Lung microvascular endothelial cell (primary cell): ENCODE measurements around the gene MEGF10. TPM values are rescaled to one million over a fixed set of nuclear protein-coding genes. Genes with fewer than 3 reads are reported as not detected.
"Not testable (repeated sequence)": the region's sequence is repeated elsewhere in the genome, so short reads cannot be mapped to it uniquely, and the experiment has no call there.

ENCODE experiments used
- DNase-seq, 2 donors: peaks; one replicate each; pipeline versions ENCODE4 v3.0.0 to v3.0.0-alpha.2; 2010; ENCODE audit warnings: low read depth in 2 of 2
- total RNA-seq: library from RNA; depleted of rRNA; stranded (reverse); fragments of >200 nt; gene quantifications from 2 replicates; pipeline ENCODE4 v1.2.1, GENCODE V29; 2014

The MEGF10 gene
- 0.60 and 0.87 TPM in 2 replicates for total RNA-seq

- peak; percentile 17 to 72 for DNase-seq
Measured at GRCh38 chr5:127290019-127290945, at the start of gene MEGF10. TSS of gene MEGF10 (plus strand) at chr5:127290796. CDS start at chr5:127331309, 40,513 bp downstream.

DNA sequence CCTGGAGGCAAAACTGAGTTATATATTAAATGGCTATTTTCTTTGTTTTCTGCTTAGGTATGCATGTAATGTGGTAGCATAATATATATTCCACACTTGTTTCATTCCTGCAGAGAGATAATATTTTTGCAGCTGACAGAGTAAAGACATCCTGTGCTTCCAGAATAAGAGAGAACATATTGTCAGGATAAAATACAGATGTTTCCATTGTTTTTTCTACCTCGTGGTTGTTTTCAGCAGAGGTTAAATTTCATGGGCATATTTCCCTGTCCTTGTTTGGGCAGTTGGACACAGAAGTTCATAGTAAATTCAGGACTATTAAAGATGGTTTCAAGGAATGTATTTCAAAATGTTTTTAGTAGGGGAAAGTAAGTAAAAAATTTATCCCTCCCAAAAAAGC is 47.6 kb upstream of the MEGF10 start:
- DNase-seq: peak in 1 of 2 donors; percentile 66

GRCh38 chr5:127254729-127255284 is 35.8 kb upstream of the MEGF10 start:
- peak in 1 of 2 donors; percentile 8 for DNase-seq

- DNase-seq: no peak
Measured at GRCh38 chr5:127256886-127257597, 33.6 kb upstream of the MEGF10 start.

DNA sequence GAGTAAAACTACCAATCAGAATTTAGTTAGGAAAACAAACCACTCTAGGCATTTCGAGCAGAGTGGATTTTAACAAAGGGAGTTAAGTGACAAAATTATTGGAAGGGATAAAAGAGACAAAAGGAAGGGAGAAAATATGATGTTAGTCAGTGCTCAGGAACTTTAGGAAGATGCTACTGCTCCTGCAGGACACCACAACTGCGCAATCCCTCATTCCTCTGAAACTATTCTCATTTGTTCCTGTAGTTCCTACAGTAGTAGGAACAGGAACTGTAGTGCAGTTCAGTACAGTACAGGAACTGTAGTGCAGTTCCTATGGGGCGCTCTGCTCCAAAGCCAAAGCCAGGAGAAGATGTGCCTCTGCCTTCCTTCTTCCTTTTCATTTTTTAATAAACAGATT is 29.9 kb upstream of the MEGF10 start:
- DNase-seq: no peak

DNA sequence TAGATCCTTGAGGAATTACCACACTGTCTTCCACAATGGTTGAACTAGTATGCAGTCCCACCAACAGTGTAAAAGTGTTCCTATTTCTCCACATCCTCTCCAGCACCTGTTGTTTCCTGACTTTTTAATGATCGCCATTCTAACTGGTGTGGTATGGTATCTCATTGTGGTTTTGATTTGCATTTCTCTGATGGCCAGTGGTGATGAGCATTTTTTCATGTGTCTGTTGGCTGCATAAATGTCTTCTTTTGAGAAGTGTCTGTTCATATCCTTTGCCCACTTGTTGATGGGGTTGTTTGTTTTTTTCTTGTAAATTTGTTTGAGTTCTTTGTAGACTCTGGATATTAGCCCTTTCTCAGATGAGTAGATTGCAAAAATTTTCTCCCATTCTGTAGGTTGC is 25.1 kb upstream of the MEGF10 start:
- DNase-seq: not testable (repeated sequence)

- not testable (repeated sequence) for DNase-seq
Measured at GRCh38 chr5:127268342-127268741, 22.3 kb upstream of the MEGF10 start.

DNA sequence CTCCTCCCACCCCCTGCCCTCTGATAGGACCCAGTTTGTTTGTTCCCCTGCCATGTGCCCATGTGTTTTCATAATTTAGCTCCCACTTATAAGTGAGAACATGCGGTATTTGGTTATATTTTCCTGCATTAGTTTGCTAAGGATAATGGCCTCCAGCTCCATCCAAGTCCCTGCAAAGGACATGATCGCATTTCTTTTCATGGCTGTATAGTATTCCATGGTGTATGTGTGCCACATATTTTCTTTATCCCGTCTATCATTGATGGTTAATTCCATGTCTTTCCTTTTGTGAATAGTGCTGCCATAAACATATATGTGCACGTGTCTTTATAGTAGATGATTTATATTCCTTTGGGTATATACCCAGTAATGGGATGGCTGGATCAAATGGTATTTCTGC is 19.9 kb upstream of the MEGF10 start:
- DNase-seq: not testable (repeated sequence)

- no peak for DNase-seq
Measured at GRCh38 chr5:127275641-127276193, 14.9 kb upstream of the MEGF10 start.

GRCh38 chr5:127280491-127281220 is 9.9 kb upstream of the MEGF10 start:
- DNase-seq: no peak

GRCh38 chr5:127281609-127282008 is 9.0 kb upstream of the MEGF10 start:
- DNase-seq: no peak

DNA sequence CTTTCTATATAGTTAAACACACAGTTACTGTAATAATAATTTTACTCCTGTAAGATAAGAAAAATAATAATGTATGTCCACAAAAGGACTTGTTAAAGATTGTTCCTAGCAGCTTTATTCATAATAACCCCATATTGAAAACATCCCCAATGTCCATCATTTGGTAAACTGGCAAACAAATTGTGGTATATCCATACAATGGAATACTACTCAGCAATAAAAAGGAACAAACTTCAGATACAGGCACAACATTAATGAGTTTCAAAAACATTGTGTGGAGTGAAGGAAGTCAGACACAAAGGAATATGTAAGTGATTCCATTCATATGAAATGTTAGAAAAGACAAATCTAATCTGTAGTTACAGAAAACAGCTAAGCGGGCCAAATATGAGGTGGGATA is 1.9 kb upstream of the MEGF10 start:
- DNase-seq: no peak

- no peak for DNase-seq
Measured at GRCh38 chr5:127290946-127291693, 524 bp downstream of the MEGF10 start.

- no peak for DNase-seq
Measured at GRCh38 chr5:127292030-127292735, 1.6 kb downstream of the MEGF10 start.

- no peak for DNase-seq
Measured at GRCh38 chr5:127293373-127293772, 2.8 kb downstream of the MEGF10 start.

- DNase-seq: peak in 1 of 2 donors; percentile 53
Measured at GRCh38 chr5:127294829-127295228, 4.2 kb downstream of the MEGF10 start.

DNA sequence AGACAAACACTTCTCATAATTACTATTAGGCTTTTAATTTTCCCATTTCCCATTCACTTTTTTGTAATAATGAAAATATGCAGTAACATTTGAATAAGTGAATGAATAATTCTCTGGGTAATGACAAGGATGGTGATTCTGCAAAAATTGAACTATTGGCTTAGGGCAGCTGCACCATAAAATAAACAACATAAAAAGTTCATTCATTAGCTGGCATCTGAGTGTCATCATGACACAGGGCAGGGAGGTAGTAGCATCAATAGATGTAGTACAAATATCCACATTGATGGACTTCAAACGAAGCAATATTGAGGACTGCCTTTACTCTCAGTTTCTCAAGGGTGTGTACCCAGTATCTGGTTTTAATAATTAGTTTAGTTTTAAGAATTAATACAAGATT is 4.9 kb downstream of the MEGF10 start:
- no peak for DNase-seq

DNA sequence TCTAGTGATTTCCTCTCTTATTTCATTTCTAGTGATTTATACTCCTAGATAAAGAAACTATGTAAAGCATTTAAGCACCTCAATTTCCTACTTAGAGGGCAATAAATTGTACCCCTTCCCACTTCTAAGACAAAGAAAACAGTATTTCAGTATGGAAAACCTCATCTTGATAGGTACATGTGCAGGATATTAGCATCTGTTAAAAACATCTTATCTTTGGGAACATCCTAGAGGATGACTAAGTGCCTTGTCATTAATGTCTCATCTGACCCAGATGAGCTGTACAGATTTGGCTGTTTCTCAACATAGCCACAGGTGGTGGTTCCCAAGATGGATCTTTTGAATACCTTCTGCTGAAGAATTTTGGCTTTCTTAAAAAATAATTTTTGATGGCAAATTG is 5.7 kb downstream of the MEGF10 start:
- peak in 1 of 2 donors; percentile 38 for DNase-seq

DNA sequence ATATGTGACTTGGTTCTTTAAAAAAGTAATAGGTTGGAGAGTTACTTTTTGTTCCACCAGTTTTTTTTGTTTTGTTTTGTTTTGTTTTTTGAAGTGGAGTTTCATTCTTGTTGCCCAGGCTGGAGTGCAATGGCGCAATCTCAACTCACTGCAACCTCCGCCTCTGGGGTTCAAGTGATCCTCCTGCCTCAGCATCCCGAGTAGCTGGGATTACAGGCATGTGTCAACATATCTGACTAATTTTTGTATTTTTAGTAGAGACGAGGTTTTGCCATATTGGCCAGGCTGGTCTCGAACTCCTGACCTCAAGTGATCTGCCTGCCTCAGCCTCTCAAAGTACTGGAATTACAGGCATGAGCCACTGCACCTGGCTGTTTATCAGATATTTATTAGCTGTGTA is 6.3 kb downstream of the MEGF10 start:
- not testable (repeated sequence) for DNase-seq
